Middle frontal gyrus (tissue), 1 donor: ENCODE data around the gene POLR3E.
"Not testable (repeated sequence)": the region's sequence is repeated elsewhere in the genome, so short reads cannot be mapped to it uniquely, and the experiment has no call there.

ENCODE experiments used
- DNase-seq: peaks from one replicate; pipeline ENCODE4 v3.0.0-alpha.2; 2015; ENCODE audit warnings: low spot score; ENCODE audit errors: extremely low spot score

Gene POLR3E

DNA sequence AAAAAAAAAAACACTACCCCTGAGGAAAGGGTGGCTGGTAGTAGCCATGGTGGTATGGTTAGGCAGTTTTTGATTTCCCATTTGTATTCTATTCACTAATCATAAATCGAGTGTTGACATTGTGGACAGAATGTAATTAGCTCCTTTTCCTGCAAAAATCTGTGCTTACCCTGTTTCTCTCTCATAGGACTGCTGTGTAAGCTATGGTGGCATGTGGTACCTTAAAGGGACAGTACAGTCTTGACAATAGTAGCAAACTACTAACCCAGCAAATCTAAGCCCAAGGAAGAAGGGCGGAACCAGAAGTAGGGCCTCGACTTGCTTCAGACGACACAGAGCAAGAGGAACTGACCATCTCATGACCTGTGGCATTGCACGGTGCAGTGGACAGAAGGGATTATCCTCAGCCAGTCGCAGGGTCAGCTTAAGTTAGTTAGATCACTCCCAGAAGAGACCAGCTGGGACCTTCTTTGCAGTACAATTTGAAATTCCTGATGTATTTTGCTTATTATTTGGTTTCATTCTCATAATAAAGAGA lies 36.3 kb downstream of the POLR3E start:
- DNase-seq, result no peak

- DNase-seq, result no peak
Observed at GRCh38 chr16:22335668-22336246, 38.5 kb downstream of the POLR3E start.

GRCh38 chr16:22336581-22336980 lies 39.4 kb downstream of the POLR3E start:
- DNase-seq, result no peak

GRCh38 chr16:22337045-22337444 lies 39.8 kb downstream of the POLR3E start:
- no peak for DNase-seq

DNA sequence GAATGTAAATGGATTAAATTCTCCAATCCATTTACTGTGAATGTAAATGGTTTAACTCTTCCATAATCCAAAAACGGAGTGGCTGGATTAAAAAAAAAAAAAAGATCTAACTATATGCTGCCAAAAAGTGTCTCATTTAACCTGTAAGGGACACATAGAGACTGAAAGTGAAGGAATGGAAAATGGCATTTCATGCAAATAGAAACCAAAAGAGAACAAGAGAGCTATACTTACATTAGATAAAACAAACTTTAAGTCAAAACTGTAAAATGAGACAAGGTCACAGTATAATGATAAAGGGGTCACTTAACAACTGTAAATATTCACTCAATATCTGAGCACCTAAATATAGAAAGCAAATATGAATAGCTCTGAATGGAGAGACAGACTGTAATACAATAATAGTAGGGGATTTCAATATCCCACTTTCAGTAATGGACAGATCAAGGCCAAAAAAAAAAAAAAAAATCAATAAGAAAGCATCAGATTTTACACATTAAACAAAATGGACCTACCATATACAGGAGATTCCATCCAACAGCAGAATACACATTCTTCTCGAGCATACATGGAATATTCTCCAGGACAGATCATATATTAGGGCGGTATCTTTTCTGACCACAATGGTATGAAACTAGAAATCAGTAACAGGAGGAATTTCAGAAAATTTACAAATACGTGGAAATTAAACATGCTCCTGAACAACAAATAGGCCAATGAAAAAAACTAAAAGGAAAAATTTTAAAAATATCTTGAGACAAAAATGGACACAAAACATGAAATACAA lies 40.8 kb downstream of the POLR3E start:
- no peak for DNase-seq

- no peak for DNase-seq
Observed at GRCh38 chr16:22340945-22341344, 43.7 kb downstream of the POLR3E start.

DNA sequence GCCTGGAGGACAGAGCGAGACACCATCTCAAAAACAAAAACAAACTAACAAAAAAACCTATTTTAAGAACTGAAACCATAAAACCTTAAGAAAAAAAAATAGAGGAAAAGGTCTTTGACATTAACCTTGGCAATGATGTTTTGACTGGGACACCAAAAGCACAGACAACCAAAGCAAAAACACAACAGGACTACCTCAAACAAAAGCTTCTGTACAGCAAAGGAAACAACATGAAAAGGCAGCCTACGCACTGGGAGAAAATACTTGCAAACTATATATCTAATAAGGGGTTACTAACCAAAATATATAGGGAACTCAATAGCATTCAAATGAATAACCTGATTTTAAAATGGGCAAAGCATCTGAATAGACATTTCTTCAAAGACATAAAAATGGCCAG lies 44.9 kb downstream of the POLR3E start:
- no peak for DNase-seq

DNA sequence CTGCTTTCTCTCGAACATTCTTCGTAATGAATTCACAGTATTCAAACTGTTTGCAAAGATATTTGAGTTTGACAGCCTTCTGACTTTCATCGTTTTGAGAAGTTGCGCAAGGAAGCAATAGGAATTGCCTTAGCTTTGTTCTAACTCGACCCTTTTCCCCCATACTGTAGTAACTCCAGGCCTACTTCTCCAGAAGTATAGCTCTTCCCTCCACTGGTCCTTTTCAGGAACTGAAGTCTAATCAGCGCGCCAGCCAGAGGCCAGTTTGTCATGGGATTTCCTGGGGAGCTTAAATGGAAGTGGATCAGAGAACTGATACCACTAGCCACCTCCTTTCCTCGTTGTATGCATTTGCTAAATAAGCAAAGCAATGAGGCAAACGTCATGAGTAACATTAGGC lies 49.3 kb downstream of the POLR3E start:
- DNase-seq, result no peak

DNA sequence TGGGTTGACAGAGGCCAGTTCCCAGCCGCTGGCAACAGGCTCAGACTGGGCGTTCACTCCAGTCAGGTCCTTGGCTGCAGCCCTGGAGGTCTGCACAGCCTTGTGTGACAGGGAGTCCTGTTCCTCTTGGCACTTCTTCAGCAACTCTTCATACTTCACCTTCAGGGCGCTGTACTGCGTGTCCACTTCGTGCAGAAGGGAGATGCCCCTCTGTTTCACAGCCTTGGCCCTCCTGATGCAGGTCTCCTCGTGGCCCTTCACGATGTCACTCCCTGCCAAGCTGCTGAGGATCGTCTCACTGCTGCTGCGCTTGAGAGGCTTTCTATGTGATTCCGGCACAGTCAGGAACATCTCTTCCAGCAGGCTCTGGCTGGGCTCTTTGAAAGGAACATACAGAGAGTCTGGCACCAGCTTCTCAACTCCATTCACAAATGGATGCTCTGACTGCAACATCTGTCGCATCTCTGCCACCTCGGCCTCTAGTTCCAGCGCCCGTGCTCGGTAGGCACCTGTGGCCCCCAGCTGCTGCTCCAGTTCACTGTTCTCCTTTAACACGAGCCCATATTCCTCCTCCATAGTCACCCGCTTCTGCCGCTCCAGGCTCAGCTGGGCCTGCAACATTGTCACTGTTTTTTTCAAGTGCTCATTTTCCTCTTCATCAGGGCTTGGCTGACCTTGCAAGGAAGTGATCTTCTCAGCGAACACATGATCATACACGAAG lies 50.1 kb downstream of the POLR3E start:
- no peak for DNase-seq

DNA sequence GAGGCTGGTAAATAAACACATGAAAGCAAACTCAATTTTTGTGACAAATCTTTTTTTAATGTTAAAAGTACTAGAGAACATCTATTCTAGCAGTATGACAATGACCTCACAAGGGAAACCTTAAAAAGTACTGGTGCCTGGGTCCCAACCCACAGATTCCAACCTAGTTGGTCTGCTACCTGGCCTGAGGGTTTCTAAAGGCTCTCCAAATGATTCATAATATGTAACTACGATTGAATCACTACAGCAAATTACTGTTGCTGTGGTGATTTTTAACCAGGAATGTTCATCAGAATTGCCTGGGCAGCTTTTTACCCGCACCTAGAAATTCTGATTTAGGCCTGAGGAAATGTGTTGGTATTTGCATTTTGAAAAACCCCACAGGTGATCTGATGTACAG lies 51.1 kb downstream of the POLR3E start:
- DNase-seq, result no peak

- DNase-seq, result not testable (repeated sequence)
Observed at GRCh38 chr16:22351017-22351416, 53.8 kb downstream of the POLR3E start.

DNA sequence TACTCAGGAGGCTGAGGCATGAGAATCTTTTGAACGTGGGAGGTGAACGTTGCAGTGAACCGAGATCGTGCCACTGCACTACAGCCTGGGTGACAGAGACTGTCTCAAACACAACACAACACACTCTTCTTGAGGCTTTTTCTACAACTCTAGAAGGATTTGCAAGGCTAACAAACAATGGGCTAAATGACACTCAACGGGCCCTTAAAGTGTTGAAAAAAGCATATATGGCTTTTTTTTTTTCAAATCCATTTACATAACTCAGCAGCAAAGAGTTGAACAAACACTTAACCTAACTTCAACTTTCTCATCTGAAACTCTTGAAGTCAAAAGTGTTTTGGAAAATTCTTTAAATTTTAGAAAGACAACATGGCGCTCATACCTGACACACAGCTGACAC lies 54.9 kb downstream of the POLR3E start:
- DNase-seq, result no peak

GRCh38 chr16:22352723-22353122 lies 55.5 kb downstream of the POLR3E start:
- no peak for DNase-seq

GRCh38 chr16:22353191-22353919 lies 56.1 kb downstream of the POLR3E start:
- DNase-seq, result no peak

DNA sequence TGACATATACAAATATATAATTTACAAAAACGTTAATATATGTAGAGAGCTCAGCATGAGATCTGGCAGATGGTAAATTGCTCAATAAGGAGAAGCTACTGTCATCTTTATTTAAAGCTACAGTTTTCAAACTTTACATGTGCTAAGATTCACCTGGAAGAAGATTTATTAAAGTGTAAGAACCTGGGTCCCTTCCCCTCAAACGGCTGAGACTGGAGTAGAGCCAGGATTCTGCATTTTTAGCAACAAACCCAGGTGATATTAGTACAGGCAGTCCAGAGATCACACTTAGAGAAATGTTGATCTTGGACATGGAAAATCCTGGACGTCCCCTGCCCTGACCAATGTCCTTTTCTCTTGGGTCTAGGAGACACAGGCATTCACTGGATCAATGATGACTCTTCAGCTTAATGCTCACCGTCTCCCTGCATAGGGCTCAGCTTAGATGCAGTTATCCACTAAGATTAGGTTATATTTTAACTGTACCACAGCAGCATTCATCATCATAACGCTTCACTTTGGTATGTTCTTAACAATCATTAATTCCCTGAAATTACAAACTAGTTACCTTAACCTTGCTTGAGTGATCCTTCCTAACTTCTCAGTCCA lies 56.8 kb downstream of the POLR3E start:
- no peak for DNase-seq

DNA sequence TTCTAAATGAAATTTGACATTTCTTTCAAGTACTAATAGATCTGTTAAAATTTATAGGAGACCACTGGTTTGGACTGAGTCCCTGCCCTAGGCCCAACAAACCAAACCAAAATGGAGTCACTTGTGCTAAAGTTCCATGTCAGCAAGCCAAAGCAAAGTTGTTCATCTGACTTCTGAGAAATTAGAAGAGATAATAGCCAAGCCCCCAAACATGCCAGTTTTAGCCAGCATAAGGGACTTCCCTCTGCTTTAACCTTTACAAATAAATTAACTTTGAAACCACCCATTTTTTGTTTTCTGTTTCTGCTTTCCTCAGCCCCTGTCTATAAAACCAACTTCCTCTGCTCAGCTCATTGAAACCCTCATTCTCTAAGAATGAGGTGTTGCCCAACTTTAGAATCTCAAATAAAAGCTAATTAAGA lies 58.3 kb downstream of the POLR3E start:
- DNase-seq, result no peak

- DNase-seq, result no peak
Observed at GRCh38 chr16:22356930-22357634, 59.9 kb downstream of the POLR3E start.

- DNase-seq, result no peak
Observed at GRCh38 chr16:22357635-22357971, 60.4 kb downstream of the POLR3E start.

GRCh38 chr16:22358000-22358399 lies 60.8 kb downstream of the POLR3E start:
- no peak for DNase-seq

DNA sequence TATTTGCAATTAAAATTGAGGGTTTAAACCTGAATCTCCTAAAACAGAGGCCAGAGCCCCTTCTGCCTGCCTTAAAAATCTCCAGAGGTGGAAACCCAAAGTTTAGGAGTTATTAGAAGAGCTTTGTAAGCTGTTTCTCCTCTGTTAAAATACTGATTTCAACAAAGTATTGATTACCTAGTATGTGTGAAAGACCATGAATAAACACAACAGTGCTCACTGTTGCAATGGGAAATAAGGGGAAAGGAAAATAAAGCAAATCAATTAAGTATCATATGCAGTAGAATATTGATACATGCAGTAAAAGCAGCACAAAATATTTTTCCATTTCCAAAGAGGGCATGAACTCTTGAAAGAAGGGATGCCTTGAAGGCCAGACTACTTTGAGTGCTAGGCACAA lies 62.5 kb downstream of the POLR3E start:
- DNase-seq, result no peak
